GM21737 (cell line): ENCODE results near the gene SNTG2.
"Not testable (repeated sequence)": the region's sequence is repeated elsewhere in the genome, so short reads cannot be mapped to it uniquely, and the experiment has no call there.

Experiments used
- ATAC-seq: cut with Tn5 transposase; IDR thresholded peaks from one replicate; pipeline ENCODE4 v1.9.1; 2021; ENCODE audit warnings: mild to moderate bottlenecking, moderate library complexity; ENCODE audit not compliant: unreplicated experiment

Gene SNTG2

GRCh38 chr2:950080-950966, at the start of gene SNTG2:
Gene SNTG2, plus strand, starts transcription at chr2:950849. Its CDS starts 148 bp downstream, at chr2:950997.
- ATAC-seq, result no peak

DNA sequence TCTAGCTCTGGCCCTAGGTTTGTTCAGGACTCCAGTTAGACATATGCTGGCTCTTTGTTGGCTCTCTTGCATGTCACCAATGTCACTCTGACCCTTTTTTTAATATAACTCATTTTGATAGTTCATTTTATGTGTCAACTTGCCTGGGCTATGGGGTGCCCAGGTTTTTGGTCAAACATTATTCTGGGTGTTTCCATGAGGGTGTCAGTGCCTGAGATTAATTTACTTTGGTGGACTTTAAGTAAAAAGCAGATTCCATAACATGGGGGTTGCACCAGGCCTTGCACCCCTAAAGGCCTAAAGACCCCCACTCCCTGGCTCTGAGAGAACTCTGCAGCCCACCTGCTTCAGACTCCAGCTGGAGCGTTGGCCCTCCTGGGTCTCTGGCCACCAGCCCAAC, 48.1 kb upstream of the SNTG2 start:
- no peak for ATAC-seq

DNA sequence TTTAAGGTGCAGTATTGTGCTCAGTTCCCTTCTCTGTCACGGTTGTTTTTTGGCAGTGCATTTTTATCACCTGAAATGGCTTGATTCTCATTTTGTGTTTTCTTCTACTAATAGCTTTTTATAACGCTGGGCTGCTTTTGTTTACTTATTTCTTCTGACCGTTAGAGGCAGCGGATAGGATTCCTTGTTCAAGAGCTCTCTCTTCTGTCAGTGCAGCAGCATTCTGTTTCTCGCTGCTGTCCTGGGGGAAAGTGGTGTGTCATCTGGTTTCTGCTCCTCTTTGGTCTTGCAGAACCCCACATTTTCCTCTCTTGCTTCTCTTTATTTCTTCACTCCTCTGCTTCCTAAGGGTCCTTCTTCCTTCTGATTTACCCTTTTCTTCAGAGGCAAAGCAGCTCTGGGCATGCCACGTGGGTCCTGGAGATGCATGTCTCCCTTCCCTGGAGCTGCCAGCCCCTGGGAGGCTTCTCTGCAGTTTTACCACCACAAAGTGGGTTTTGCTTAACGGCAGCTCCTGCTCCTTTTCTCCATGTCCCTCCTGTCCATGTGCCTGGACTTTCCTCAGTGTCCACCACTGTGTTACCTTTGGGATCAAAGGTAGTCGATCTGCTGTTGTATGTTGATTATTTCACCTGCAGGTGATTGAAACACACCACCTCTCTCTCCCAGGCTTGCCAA, 47.3 kb upstream of the SNTG2 start:
- ATAC-seq, result no peak

DNA sequence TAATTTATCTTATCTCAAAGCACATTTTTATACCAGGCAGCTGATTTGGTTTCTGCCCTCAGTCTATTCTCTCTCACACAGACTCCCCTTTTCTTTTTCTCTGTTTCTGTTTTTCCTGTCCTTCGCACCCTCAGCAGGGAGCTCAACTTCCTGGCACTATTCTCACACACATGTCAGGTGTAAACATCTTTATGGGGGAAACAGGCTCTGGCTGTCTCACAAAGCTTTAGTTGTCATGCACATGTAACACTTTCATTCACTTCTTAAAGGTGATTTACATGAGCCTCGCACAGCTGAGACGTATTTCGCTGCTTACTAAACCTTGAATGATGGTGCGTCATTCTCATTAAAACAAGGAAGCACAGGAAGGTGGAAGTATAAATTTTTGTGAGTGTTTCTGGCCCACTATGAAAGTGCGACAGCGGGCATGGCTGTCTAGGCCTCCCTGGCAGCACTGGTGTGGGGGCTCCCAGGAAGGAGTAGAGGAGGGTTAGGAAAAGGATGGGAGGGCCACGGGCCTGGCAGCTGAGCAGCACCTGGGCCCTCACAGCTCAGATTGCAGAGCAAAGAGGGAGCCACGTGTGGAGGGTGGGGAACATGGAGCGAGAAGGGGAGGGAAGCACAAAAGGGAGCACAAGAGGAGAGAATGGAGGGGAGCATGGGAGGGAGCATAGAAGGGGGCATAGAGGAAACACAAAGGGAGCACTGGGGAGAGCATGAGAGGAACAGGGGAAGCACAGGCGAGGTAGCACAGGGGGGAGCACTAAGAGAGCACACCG, 46.2 kb upstream of the SNTG2 start:
- ATAC-seq, result no peak

GRCh38 chr2:905091-905832, 45.4 kb upstream of the SNTG2 start:
- no peak for ATAC-seq

GRCh38 chr2:905833-906140, 44.9 kb upstream of the SNTG2 start:
- ATAC-seq, result no peak

- no peak for ATAC-seq
Observed at GRCh38 chr2:907706-908105, 42.9 kb upstream of the SNTG2 start.

DNA sequence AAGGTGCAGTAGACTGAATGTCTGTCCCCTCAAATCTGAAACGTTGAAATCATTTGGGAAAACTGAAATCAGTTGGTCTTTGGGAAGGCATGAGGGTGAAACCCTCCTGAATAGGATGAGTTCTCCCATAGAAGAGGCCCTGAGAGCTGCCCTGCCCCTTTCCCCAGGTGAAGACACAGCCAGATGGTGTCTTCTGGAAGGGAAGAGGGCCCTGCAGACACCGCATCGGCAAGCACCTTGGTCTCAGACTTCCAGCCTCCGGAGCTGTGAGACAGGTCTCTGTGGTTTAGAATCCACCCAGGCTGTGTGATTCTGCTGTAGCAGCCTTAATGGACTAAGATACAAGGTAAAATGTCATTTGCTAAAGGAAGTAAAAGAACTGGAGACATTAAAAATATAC, 42.1 kb upstream of the SNTG2 start:
- ATAC-seq, result no peak

GRCh38 chr2:909764-910379, 40.8 kb upstream of the SNTG2 start:
- ATAC-seq, result not testable (repeated sequence)

- ATAC-seq, result no peak
Observed at GRCh38 chr2:910698-911097, 40.0 kb upstream of the SNTG2 start.

GRCh38 chr2:915979-916378, 34.7 kb upstream of the SNTG2 start:
- no peak for ATAC-seq

- no peak for ATAC-seq
Observed at GRCh38 chr2:916935-917334, 33.7 kb upstream of the SNTG2 start.

GRCh38 chr2:919672-920071, 31.0 kb upstream of the SNTG2 start:
- no peak for ATAC-seq

DNA sequence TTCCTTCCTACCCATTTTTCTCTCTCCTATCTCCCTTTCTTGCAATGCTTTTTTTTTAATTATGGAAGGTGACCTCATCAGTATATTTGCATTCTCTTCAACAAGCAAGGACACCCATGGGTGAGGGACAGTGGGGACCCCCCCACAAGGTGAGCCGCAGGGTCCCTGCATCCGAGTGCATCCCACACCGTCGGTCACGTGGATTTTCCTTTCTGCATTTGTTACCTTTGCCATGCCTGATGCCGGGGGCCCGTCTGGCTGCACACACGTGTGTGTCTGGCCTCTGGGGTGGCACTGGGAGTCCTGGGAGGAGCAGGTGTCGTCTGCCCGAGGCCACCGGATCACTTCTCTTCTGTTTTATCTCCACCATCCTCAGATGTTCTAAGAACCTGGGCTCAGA, 30.1 kb upstream of the SNTG2 start:
- ATAC-seq, result no peak

DNA sequence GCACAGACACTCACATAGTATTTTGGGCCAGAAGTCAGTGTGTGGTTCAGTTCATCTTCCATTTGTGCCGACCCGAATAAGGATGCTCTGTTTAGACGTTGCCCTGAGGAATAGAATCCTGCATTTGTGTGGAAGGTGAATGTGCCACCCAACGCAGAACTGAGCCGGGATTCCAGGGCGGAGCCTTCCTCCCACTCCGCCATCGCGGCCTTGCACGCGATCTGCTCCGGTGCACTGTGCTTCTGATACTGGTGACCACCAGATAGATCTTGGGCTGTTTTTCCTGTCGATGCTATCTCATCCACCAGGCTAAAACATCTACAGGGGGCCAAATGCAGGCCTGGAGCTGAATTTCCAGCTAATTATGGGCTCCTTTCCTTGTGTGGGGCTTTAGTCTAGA, 29.6 kb upstream of the SNTG2 start:
- no peak for ATAC-seq

- ATAC-seq, result no peak
Observed at GRCh38 chr2:922185-922584, 28.5 kb upstream of the SNTG2 start.

DNA sequence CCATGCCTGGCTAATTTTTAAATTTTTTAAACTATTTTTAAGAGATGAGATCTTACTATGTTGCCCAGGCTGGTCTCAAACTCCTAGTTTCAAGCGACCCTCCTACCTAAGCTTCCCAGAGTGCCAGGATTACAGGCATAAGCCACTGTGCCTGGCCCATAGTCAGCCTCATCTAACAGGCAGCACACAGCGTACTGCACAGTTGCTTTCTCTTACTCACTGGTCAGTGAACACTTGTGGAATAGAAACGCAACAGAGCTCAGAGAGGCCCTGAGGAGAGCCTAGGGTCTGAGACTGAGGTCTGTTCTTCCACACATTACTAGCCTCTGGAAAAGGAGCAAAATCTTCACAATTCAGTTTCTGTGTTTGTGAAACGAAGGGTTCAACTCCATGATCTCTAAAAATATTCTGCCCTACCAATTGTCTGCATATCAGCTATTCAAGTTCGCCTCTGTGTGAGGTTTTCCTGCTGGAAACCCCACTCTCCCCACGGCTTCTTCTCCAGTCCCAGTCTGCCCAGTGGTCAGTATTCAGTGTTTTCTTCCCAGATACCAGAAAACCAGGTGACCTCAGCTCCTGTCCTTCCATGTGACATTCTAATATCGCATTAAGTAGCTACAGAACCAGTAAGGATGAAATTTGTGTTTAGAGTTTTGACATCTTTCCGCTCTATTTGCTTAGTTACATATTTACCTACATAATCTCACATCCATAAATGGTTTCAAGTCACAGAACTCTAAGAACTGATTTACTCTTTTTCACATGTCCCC, 26.6 kb upstream of the SNTG2 start:
- ATAC-seq, result no peak

DNA sequence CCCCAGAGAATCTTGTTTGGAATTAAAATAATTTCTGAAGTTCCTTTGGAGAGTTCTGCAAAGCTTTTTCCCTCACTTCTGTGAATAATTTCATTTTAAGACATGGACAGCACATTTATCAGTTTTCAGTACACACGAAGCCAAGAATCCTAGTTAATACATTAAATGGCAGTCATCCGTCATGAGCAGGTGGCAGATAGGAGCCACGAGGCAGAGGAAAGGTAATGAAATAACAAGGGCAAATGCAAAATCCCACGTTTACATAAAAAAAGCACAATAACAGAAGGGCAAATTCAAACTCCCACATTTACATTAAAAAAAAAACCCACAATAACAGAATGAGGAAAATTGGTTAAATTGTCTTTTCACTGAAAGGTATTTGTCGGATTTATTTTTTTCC, 25.9 kb upstream of the SNTG2 start:
- no peak for ATAC-seq

GRCh38 chr2:925309-925708, 25.3 kb upstream of the SNTG2 start:
- ATAC-seq, result no peak

GRCh38 chr2:925711-926110, 24.9 kb upstream of the SNTG2 start:
- no peak for ATAC-seq
